ENCODE measurements around the gene LRRC75B.

DNA sequence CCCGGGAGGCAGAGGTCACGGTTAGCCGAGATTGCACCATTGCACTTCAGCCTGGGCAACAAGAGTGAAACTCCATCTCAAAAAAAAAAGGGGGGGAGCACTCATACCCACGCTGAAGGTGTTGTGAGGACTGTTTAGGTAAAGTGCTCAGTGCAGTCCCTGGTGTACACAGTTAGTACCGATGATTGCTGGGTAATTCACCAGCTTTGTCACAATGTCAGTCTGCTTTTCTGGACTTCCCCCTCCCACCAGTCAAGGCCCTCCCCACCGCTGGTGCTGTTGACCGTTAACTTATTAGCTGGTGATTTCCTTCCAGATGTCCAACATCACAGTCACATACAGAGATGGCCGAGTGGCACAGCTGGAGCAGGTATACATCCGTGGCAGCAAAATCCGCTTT, 25.2 kb downstream of the LRRC75B start:
- no peak for TF ChIP-seq CBX5 (IDR thresholded peaks at IDR 0.05; ENCODE audit: low read depth, low read length)
- TF ChIP-seq, protein P1, sequence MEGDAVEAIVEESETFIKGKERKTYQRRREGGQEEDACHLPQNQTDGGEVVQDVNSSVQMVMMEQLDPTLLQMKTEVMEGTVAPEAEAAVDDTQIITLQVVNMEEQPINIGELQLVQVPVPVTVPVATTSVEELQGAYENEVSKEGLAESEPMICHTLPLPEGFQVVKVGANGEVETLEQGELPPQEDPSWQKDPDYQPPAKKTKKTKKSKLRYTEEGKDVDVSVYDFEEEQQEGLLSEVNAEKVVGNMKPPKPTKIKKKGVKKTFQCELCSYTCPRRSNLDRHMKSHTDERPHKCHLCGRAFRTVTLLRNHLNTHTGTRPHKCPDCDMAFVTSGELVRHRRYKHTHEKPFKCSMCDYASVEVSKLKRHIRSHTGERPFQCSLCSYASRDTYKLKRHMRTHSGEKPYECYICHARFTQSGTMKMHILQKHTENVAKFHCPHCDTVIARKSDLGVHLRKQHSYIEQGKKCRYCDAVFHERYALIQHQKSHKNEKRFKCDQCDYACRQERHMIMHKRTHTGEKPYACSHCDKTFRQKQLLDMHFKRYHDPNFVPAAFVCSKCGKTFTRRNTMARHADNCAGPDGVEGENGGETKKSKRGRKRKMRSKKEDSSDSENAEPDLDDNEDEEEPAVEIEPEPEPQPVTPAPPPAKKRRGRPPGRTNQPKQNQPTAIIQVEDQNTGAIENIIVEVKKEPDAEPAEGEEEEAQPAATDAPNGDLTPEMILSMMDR (IDR thresholded peaks at IDR 0.05; ENCODE audit: control extremely low read depth in 1 of 3, insufficient read depth in 1 of 3, low read depth in 1 of 3, low read length in 3 of 3), result no peak
- TF ChIP-seq ASH2L (IDR thresholded peaks at IDR 0.05; ENCODE audit: low read length), result no peak
- TF ChIP-seq POLR2A (IDR thresholded peaks at IDR 0.05; ENCODE audit: control extremely low read depth in 1 of 2, low read depth in 2 of 2, low read length in 2 of 2), result no peak
